ENCODE measurements around the gene OGFOD2.

The OGFOD2 gene

GRCh38 chr12:122987086-122987951 lies 12.3 kb downstream of the OGFOD2 start:
- in situ Hi-C loops (cut with MboI; ENCODE audit: low sequenced_read_pairs) = no loop called here

- in situ Hi-C loops (cut with MboI; ENCODE audit: low sequenced_read_pairs) = no loop called here
These were observed 13.0 kb downstream of the OGFOD2 start for GRCh38 chr12:122988036-122988435.

GRCh38 chr12:122988612-122989212 lies 13.7 kb downstream of the OGFOD2 start:
- in situ Hi-C loops (cut with MboI; ENCODE audit: low sequenced_read_pairs) = no loop called here

GRCh38 chr12:122989225-122989839 lies 14.3 kb downstream of the OGFOD2 start:
- in situ Hi-C loops (cut with MboI; ENCODE audit: low sequenced_read_pairs) = no loop called here

- in situ Hi-C loops (cut with MboI; ENCODE audit: low sequenced_read_pairs) = no loop called here
These were observed 14.9 kb downstream of the OGFOD2 start for GRCh38 chr12:122989874-122990419.

- in situ Hi-C loops (cut with MboI; ENCODE audit: low sequenced_read_pairs) = no loop called here
These were observed 15.5 kb downstream of the OGFOD2 start for GRCh38 chr12:122990561-122990960.

GRCh38 chr12:122990961-122991622 lies 16.0 kb downstream of the OGFOD2 start:
- in situ Hi-C loops (cut with MboI; ENCODE audit: low sequenced_read_pairs) = no loop called here

GRCh38 chr12:122991623-122992275 lies 16.7 kb downstream of the OGFOD2 start:
- in situ Hi-C loops (cut with MboI; ENCODE audit: low sequenced_read_pairs) = no loop called here

GRCh38 chr12:122992386-122992785 lies 17.3 kb downstream of the OGFOD2 start:
- in situ Hi-C loops (cut with MboI; ENCODE audit: low sequenced_read_pairs) = no loop called here

- in situ Hi-C loops (cut with MboI; ENCODE audit: low sequenced_read_pairs) = no loop called here
These were observed 19.2 kb downstream of the OGFOD2 start for GRCh38 chr12:122994140-122994675.

- in situ Hi-C loops (cut with MboI; ENCODE audit: low sequenced_read_pairs) = no loop called here
These were observed 19.9 kb downstream of the OGFOD2 start for GRCh38 chr12:122994781-122995502.

GRCh38 chr12:122995503-122996187 lies 20.6 kb downstream of the OGFOD2 start:
- in situ Hi-C loops (cut with MboI; ENCODE audit: low sequenced_read_pairs) = no loop called here

- in situ Hi-C loops (cut with MboI; ENCODE audit: low sequenced_read_pairs) = no loop called here
These were observed 21.2 kb downstream of the OGFOD2 start for GRCh38 chr12:122996188-122996601.

GRCh38 chr12:122996621-122997342 lies 21.7 kb downstream of the OGFOD2 start:
- in situ Hi-C loops (cut with MboI; ENCODE audit: low sequenced_read_pairs) = no loop called here

- in situ Hi-C loops (cut with MboI; ENCODE audit: low sequenced_read_pairs) = no loop called here
These were observed 22.6 kb downstream of the OGFOD2 start for GRCh38 chr12:122997343-122998250.

- in situ Hi-C loops (cut with MboI; ENCODE audit: low sequenced_read_pairs) = no loop called here
These were observed 23.3 kb downstream of the OGFOD2 start for GRCh38 chr12:122998316-122998715.

GRCh38 chr12:122999196-122999946 lies 24.3 kb downstream of the OGFOD2 start:
- in situ Hi-C loops (cut with MboI; ENCODE audit: low sequenced_read_pairs) = no loop called here
